IPS-18a (cell line): ENCODE measurements around the gene USP34.
"Not testable (repeated sequence)": the region's sequence is repeated elsewhere in the genome, so short reads cannot be mapped to it uniquely, and the experiment has no call there.

Source experiments
- H3K27ac ChIP-seq: one replicate; pipeline ENCODE4 v1.5.1; 2013; ENCODE audit warnings: low read length
- H3K27me3 ChIP-seq: one replicate; pipeline ENCODE4 v1.6.1; 2013; ENCODE audit warnings: mild to moderate bottlenecking, low read length; ENCODE audit not compliant: control insufficient read depth, insufficient read depth
- H3K36me3 ChIP-seq: one replicate; pipeline ENCODE4 v1.6.1; 2013; ENCODE audit warnings: low read depth, low read length; ENCODE audit not compliant: control insufficient read depth
- H3K4me1 ChIP-seq: one replicate; pipeline ENCODE4 v1.6.1; 2013; ENCODE audit warnings: low read depth, low read length; ENCODE audit not compliant: control insufficient read depth
- H3K4me3 ChIP-seq: one replicate; pipeline ENCODE4 v1.5.1; 2013; ENCODE audit warnings: low read length
- H3K9ac ChIP-seq: one replicate; pipeline ENCODE4 v1.6.1; 2013; ENCODE audit warnings: mild to moderate bottlenecking, low read length, moderate library complexity
- H3K9me3 ChIP-seq: one replicate; pipeline ENCODE4 v1.6.1; 2013; ENCODE audit warnings: low read depth, low read length; ENCODE audit not compliant: control insufficient read depth

The USP34 gene

DNA sequence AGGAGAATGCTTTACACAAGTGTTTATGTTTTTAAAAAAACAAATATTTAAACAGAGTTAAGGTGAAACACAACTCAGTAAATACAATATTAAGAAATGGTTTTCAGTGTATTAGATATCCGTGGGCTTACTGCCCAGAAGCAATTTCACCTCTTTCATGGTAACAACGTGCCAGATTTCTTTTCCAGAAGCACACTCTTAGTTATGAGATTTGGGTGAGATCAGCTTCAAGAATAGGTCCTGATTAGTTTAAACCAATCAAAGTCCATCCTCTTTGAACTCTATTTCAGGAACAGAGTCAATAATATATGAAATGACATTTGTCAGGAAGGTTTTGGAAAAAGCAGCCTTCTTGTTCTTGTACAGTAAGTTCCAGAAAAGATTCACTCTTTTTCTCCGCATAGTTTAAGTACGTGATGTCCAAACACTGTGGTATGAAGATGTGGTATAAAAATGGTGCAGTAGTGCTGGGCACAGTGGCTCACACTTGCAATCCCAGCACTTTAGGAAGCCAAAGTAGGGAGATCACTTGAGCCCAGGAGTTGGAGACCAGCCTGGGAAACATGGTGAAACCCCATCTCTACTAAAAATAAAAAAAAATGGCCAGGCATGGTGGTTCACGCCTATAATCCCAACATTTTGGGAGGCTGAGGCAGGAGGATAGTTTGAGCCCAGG, 14.7 kb downstream of the USP34 start:
- no peaks in the 10 kb centered on the region for H3K4me1 ChIP-seq
- H3K9ac ChIP-seq = no peak overlapping the region
- H3K4me3 ChIP-seq = no peak overlapping the region
- no peaks in the 10 kb centered on the region for H3K9me3 ChIP-seq
- no peaks in the 10 kb centered on the region for H3K36me3 ChIP-seq
- H3K27me3 ChIP-seq = no peaks in the 10 kb centered on the region
- H3K27ac ChIP-seq = no peak overlapping the region

DNA sequence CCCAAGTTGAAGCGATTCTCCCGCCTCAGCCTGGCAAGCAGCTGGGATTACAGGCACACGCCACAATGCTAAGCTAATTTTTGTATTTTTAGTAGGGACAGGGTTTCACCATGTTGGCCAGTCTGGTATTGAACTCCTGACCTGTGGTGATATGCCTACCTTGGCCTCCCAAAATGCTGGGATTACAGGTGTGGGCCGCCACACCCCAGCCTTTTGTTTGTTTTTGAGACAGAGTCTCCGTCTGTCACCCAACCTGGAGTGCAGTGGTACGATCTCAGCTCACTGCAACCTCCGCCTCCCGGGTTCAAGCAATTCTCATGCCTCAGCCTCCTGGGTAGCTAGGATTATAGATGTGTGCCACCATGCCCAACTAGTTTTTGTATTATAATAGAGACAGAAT, 15.9 kb downstream of the USP34 start:
- not testable (repeated sequence) for H3K9ac ChIP-seq, H3K27me3 ChIP-seq

DNA sequence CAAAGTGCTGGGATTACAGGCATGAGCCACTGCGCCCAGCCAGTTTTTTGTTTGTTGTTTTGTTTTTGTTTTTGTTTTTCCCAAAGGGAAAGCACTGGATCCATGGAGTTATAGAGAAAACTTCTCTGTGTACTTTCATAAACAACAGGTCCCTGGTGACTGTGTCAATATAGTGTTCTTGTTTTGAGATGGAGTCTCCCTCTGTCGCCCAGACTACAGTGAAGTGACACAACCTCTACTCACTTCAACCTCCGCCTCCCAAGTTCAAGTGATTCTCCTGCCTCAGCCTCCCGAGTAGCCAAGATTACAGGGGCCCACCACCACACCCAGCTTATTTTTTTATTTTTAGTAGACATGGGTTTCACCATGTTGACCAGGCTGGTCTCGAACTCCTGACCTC, 16.5 kb downstream of the USP34 start:
- Histone ChIP-seq H3K4me3 (no peak overlapping the region), H3K27ac (no peak overlapping the region), H3K27me3 (no peaks in the 10 kb centered on the region), H3K9me3 (no peaks in the 10 kb centered on the region), H3K9ac (no peak overlapping the region), H3K36me3 (no peaks in the 10 kb centered on the region), H3K4me1 (no peaks in the 10 kb centered on the region)

More for the DNA sequence above, 15.9 kb downstream of the USP34 start:
- not testable (repeated sequence) for H3K9me3 ChIP-seq, H3K4me3 ChIP-seq, H3K4me1 ChIP-seq, H3K36me3 ChIP-seq, H3K27ac ChIP-seq

DNA sequence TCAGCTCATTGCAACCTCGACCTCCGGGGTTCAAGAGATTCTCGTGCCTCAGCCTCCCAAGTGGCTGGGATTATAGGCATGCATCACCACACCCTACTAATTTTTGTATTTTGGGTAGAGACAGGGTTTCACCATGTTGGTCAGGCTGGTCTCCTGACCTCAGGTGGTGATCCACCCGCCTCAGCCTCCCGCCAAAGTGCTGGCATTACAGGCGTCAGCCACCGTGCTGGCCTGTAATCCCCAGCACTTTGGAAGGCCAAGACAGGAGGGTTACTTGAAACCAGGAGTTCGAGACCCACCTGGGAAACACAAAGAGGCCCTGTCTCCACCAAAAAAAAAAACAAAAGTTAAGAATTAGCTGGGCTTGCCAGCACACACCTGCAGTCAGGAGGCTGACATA, 18.5 kb downstream of the USP34 start:
- Histone ChIP-seq H3K27me3 (no peaks in the 10 kb centered on the region), H3K36me3 (no peaks in the 10 kb centered on the region), H3K27ac (no peak overlapping the region), H3K9ac (no peak overlapping the region), H3K4me1 (no peaks in the 10 kb centered on the region), H3K4me3 (no peak overlapping the region), H3K9me3 (no peaks in the 10 kb centered on the region)

DNA sequence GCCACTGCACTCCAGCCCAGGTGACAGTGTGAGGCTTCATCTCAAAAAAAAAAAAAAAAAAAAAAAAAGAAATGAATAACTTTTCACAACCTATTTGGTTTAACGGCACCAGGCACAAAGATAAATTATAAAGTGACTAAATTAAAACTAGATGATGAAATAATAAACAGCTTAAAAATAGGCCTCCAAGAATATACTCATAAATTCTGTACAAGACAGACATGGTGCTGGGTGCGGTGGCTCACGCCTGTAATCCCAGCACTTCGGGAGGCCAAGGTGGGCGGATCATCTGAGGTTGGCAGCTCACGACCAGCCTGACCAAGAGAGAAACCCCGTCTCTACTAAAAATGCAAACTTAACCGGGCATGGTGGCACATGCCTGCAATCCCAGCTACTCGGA, 19.7 kb downstream of the USP34 start:
- H3K36me3 ChIP-seq = no peaks in the 10 kb centered on the region
- H3K27ac ChIP-seq = no peak overlapping the region
- no peaks in the 10 kb centered on the region for H3K4me1 ChIP-seq
- no peak overlapping the region for H3K4me3 ChIP-seq
- H3K27me3 ChIP-seq = no peaks in the 10 kb centered on the region
- no peaks in the 10 kb centered on the region for H3K9me3 ChIP-seq
- H3K9ac ChIP-seq = no peak overlapping the region

DNA sequence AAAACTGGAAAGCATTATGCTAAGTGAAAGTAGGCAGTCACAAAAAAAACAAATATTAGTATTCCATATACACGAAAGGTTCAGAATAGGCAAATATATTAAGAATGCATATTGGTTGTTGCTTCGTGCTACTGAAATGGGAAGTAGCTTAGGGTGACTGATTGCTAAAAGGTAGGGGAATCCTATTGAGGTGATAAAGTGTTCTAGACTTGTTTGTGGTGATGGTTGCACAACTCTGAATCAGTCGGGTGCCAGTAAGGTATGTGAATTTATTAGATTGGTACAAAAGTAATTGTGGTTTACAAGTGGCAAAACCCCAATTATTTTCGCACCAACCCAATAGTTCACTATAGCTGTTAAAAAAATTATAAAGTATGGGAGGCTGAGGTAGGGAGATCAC, 20.7 kb downstream of the USP34 start:
- H3K36me3 ChIP-seq = no peaks in the 10 kb centered on the region
- H3K27ac ChIP-seq = no peak overlapping the region
- no peaks in the 10 kb centered on the region for H3K9me3 ChIP-seq
- no peaks in the 10 kb centered on the region for H3K4me1 ChIP-seq
- H3K27me3 ChIP-seq = no peaks in the 10 kb centered on the region
- no peak overlapping the region for H3K9ac ChIP-seq
- no peak overlapping the region for H3K4me3 ChIP-seq

DNA sequence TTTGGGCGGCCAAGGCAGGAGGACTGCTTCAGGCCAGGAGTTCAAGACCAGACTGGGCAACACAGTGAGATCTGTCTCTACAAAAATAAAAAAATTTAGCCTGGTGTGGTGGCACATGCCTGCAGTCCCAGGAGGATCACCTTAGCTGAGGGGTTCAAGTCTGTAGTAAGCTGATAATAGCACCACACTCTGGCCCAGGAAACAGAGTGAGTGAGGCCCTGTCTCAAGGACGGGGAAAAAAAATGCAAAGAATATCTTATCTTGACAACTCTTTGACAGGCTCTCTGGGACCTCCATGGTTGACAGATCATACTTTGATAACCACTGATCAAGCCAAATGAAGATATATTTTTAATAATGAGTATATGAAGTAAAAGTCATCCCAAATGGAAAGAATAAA, 22.7 kb downstream of the USP34 start:
- H3K27ac ChIP-seq = no peak overlapping the region
- H3K4me1 ChIP-seq = no peaks in the 10 kb centered on the region
- H3K36me3 ChIP-seq = no peaks in the 10 kb centered on the region
- H3K27me3 ChIP-seq = no peaks in the 10 kb centered on the region
- H3K4me3 ChIP-seq = no peak overlapping the region
- no peak overlapping the region for H3K9ac ChIP-seq
- no peaks in the 10 kb centered on the region for H3K9me3 ChIP-seq

DNA sequence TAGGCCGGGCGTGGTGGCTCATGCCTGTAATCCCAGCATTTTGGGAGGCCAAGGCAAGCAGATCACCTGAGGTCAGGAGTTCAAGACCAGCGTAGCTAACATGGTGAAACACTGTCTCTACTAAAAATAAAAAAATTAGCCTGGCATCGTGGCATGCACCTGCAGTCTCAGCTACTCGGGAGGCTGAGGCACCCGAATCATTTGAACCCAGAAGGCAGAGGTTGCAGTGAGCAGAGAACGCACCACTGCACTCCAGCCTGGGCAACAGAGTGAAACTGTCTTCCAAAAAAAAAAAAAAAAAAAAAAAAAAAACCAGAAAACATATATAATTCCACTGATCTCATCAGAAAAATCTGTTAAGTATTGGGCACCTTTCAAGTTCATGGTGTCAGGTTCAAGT, 23.9 kb downstream of the USP34 start:
- not testable (repeated sequence) for H3K4me3 ChIP-seq, H3K27me3 ChIP-seq, H3K9me3 ChIP-seq, H3K27ac ChIP-seq, H3K9ac ChIP-seq, H3K4me1 ChIP-seq, H3K36me3 ChIP-seq

DNA sequence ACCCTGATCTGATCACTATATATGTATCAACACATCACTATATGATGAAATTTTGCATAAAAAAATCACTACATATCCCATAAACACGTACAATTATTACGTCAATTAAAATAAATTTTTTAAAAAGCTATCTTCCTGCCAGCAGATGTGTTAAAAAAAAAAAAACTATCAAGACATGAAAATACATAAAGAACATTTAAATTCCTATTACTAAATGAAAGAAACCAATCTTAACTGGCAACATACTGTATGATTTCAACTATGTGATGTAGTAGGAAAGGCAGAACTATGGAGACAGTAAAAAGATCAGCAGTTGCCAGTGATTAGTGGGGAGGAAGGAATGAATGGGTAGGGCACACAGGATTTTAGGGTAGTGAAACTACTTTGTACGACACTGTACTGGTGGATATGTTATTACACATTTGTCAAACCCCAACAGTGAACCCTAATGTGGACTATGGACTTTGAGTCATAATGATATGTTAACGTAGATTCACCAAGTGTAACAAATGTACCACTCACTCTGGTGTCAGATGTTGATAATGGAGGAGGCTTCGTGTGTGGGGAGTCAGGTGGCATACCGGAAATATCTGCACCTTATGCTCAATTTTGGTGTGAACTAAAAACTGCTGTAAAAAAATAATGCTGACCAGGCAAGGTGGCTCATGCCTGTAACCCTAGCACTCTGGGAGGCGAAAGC, 27.4 kb downstream of the USP34 start:
- H3K4me1 ChIP-seq = peaks cover 4% of the 10 kb centered on the region
- H3K4me3 ChIP-seq = no peak overlapping the region

DNA sequence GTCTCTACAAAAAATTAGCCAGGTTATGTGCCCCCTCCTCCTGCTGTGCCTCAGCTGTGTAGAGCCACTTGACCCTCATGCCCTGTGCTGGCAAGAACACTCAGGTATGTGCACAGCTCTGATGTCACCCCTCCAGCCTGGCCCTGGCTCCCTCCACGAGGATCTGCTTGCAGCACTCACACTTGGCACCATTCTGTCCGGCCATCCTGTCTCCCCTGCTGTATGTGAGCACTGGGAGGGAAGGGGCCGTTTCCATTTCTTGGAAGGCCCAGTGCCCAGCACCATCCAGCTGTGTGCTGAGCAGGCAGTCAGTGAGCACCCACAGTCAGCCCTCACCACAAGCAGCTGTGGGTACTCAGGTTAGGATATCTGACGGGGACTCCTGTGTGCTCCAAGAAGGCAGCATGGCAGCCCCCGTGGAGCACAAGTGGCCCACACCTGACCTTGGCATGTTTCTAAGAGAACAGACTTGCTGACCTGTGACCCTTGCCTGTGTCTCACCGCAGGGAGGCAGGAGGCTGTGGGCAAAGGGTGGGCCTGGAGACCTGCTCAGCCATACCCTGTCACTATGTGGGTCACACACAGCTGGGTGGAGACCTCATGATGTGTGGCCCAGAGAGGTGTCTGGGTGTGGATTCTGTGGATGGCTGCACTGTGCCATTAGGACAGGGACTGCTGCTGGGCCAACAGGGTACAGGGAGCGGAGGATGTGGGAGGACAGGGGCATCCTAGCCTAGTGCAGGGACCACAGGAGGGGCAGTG, 31.5 kb downstream of the USP34 start:
- no peaks in the 10 kb centered on the region for H3K27me3 ChIP-seq
- H3K9me3 ChIP-seq = no peaks in the 10 kb centered on the region
- H3K4me3 ChIP-seq = no peak overlapping the region
- H3K9ac ChIP-seq = no peak overlapping the region
- H3K27ac ChIP-seq = no peak overlapping the region
- no peaks in the 10 kb centered on the region for H3K36me3 ChIP-seq
- H3K4me1 ChIP-seq = peaks cover 4% of the 10 kb centered on the region

More for the DNA sequence above, 27.4 kb downstream of the USP34 start:
- no peaks in the 10 kb centered on the region for H3K36me3 ChIP-seq
- H3K27me3 ChIP-seq = no peaks in the 10 kb centered on the region
- no peak overlapping the region for H3K27ac ChIP-seq
- H3K9me3 ChIP-seq = no peaks in the 10 kb centered on the region
- H3K9ac ChIP-seq = no peak overlapping the region

DNA sequence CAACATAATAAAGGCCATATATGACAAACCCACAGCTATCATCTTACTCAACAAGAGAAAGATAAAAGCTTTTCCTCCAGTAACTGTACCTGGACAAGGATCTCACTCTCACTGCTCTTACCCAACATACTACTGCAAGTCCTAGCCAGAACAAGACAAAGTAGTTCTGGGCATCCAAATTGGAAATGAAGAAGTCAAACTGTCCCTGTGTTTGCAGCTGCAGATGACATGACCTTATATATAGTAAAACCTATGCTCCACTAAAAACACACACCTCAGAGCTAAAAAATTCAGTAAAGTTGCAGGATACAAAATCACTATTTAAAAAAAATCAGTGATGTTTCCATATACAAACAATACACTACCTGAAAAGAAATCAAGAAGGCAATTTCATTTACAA, 32.2 kb downstream of the USP34 start:
- Histone ChIP-seq H3K9me3 (no peaks in the 10 kb centered on the region), H3K27me3 (no peaks in the 10 kb centered on the region), H3K4me3 (no peak overlapping the region), H3K36me3 (no peaks in the 10 kb centered on the region), H3K27ac (no peak overlapping the region), H3K4me1 (peaks cover 7% of the 10 kb centered on the region), H3K9ac (no peak overlapping the region)
